ENCODE results near the gene TSPYL1.

Gene TSPYL1

GRCh38 chr6:116279232-116280160 lies at the start of gene TSPYL1:
TSS of gene TSPYL1 (minus strand) at chr6:116279930. CDS start at chr6:116279830, 100 bp downstream.
- no peaks in the 10 kb centered on the region for H3K9me2 ChIP-seq (replicated peaks; ENCODE audit: low read depth, low read length)
- H4K20me1 ChIP-seq (ENCODE audit: insufficient read depth, low read length, poor library complexity, severe bottlenecking): peaks cover 47% of the 10 kb centered on the region
- TF ChIP-seq EZH2phosphoT487 (IDR thresholded peaks at IDR 0.05; ENCODE audit: borderline replicate concordance) (no peak), CTCF (conservative IDR thresholded peaks at IDR 0.05; ENCODE audit: low read length) (0 out of 2 replicates have a peak, but pooled peaks have one; percentile 22)
- H3F3A ChIP-seq (ENCODE audit: low read depth): no peaks in the 10 kb centered on the region
- H2AFZ ChIP-seq (ENCODE audit: low read length): peak within 1 kb of the TSS; percentile 87
- H3K27me3 ChIP-seq (ENCODE audit: insufficient read depth, low read length, poor library complexity, severe bottlenecking): no peaks in the 10 kb centered on the region
- no peaks in the 10 kb centered on the region for H3K9me3 ChIP-seq (ENCODE audit: insufficient read depth, low read depth, low read length)
- H3K36me3 ChIP-seq (ENCODE audit: insufficient read depth, low read length): peaks cover 4% of the 10 kb centered on the region; the same call in 1 of the 2 replicates
- H3K4me1 ChIP-seq (ENCODE audit: insufficient read depth, low read length, poor library complexity, severe bottlenecking): peaks cover 60% of the 10 kb centered on the region
- H3K79me2 ChIP-seq (ENCODE audit: insufficient read depth, low read length): peaks cover 64% of the 10 kb centered on the region
- peak within 1 kb of the TSS; percentile 97 for H3K4me2 ChIP-seq (ENCODE audit: low read depth, low read length, poor library complexity, severe bottlenecking)
- H3K4me3 ChIP-seq (ENCODE audit: low read length, poor library complexity, severe bottlenecking): peak within 1 kb of the TSS; percentile 91
- H3K9ac ChIP-seq (ENCODE audit: low read depth, low read length, poor library complexity, severe bottlenecking): peak within 1 kb of the TSS; percentile 95

- Histone ChIP-seq H3K4me1 (ENCODE audit: insufficient read depth, low read length, poor library complexity, severe bottlenecking) (no peaks in the 10 kb centered on the region), H4K20me1 (ENCODE audit: insufficient read depth, low read length, poor library complexity, severe bottlenecking) (no peaks in the 10 kb centered on the region), H3K27me3 (ENCODE audit: insufficient read depth, low read length, poor library complexity, severe bottlenecking) (no peaks in the 10 kb centered on the region), H3F3A (ENCODE audit: low read depth) (no peaks in the 10 kb centered on the region), H3K4me2 (ENCODE audit: low read depth, low read length, poor library complexity, severe bottlenecking) (no peak overlapping the region), H3K9me2 (replicated peaks; ENCODE audit: low read depth, low read length) (no peaks in the 10 kb centered on the region), H3K9ac (ENCODE audit: low read depth, low read length, poor library complexity, severe bottlenecking) (no peak overlapping the region), H3K4me3 (ENCODE audit: low read length, poor library complexity, severe bottlenecking) (no peak overlapping the region), H3K79me2 (ENCODE audit: insufficient read depth, low read length) (no peaks in the 10 kb centered on the region), H2AFZ (ENCODE audit: low read length) (no peak overlapping the region), H3K9me3 (ENCODE audit: insufficient read depth, low read depth, low read length) (no peaks in the 10 kb centered on the region), H3K36me3 (ENCODE audit: insufficient read depth, low read length) (no peaks in the 10 kb centered on the region)
- TF ChIP-seq EZH2phosphoT487 (IDR thresholded peaks at IDR 0.05; ENCODE audit: borderline replicate concordance) (no peak), CTCF (conservative IDR thresholded peaks at IDR 0.05; ENCODE audit: low read length) (no peak)
Observed at GRCh38 chr6:116329156-116329555, 49.4 kb upstream of the TSPYL1 start.

- Histone ChIP-seq H3K79me2 (ENCODE audit: insufficient read depth, low read length) (no peaks in the 10 kb centered on the region), H3K9me2 (replicated peaks; ENCODE audit: low read depth, low read length) (no peaks in the 10 kb centered on the region), H3K4me2 (ENCODE audit: low read depth, low read length, poor library complexity, severe bottlenecking) (no peak overlapping the region), H3K9me3 (ENCODE audit: insufficient read depth, low read depth, low read length) (no peaks in the 10 kb centered on the region), H3K9ac (ENCODE audit: low read depth, low read length, poor library complexity, severe bottlenecking) (no peak overlapping the region), H3K36me3 (ENCODE audit: insufficient read depth, low read length) (no peaks in the 10 kb centered on the region), H3F3A (ENCODE audit: low read depth) (no peaks in the 10 kb centered on the region), H3K27me3 (ENCODE audit: insufficient read depth, low read length, poor library complexity, severe bottlenecking) (no peaks in the 10 kb centered on the region), H3K4me3 (ENCODE audit: low read length, poor library complexity, severe bottlenecking) (no peak overlapping the region), H3K4me1 (ENCODE audit: insufficient read depth, low read length, poor library complexity, severe bottlenecking) (no peaks in the 10 kb centered on the region), H4K20me1 (ENCODE audit: insufficient read depth, low read length, poor library complexity, severe bottlenecking) (no peaks in the 10 kb centered on the region), H2AFZ (ENCODE audit: low read length) (no peak overlapping the region)
- TF ChIP-seq CTCF (conservative IDR thresholded peaks at IDR 0.05; ENCODE audit: low read length) (no peak), EZH2phosphoT487 (IDR thresholded peaks at IDR 0.05; ENCODE audit: borderline replicate concordance) (no peak)
Observed at GRCh38 chr6:116328528-116328903, 48.8 kb upstream of the TSPYL1 start.

Data from Loucy (cell line).